PC-9 (cell line): ENCODE results near the gene TCEA3.

Experiments used
- EZH2 ChIP-seq: fragments of 200-600 bp; sonication (generic); IDR thresholded peaks from 2 replicates; pipeline ENCODE4 v1.8.0; 2017; ENCODE audit warnings: antibody characterized with exemption, low read depth
- TF ChIP-seq, protein P1 (sequence below): fragments of 200-600 bp; sonication (generic); conservative IDR thresholded peaks from 2 replicates; pipeline ENCODE4 v1.6.1; 2017; ENCODE audit warnings: mixed run types, antibody characterized with exemption, mild to moderate bottlenecking, moderate library complexity

DNA sequence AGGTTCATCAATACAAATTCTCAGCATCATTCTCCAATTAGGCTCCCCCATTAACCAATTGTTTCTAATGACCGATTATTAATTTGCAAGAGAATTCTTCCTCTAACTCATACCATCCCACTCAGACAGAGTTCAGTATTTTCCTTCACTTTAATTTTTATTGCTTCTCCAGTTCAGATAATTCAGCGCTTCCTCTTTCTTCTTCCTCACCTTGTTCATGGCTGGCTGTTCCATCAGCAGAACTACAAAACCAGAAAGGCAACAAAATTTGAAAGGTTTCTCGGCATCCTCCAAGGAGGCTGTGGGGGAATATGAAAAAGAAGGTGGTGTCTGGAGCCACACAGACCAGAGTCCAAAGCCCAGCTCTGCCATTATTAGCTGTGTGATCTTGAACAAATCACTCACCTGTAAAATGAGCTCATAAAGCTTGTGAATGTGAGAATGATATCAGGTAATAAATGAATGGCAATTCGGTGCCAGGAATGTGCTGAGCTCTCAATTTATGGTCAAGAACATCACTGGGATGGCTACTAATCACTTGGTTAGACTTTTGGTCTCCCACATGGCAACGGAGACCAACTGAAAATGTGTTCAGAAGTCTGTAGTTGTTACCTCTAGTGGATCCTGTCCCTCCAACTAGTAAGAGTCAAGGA, 43.2 kb downstream of the TCEA3 start:
- TF ChIP-seq, protein P1, sequence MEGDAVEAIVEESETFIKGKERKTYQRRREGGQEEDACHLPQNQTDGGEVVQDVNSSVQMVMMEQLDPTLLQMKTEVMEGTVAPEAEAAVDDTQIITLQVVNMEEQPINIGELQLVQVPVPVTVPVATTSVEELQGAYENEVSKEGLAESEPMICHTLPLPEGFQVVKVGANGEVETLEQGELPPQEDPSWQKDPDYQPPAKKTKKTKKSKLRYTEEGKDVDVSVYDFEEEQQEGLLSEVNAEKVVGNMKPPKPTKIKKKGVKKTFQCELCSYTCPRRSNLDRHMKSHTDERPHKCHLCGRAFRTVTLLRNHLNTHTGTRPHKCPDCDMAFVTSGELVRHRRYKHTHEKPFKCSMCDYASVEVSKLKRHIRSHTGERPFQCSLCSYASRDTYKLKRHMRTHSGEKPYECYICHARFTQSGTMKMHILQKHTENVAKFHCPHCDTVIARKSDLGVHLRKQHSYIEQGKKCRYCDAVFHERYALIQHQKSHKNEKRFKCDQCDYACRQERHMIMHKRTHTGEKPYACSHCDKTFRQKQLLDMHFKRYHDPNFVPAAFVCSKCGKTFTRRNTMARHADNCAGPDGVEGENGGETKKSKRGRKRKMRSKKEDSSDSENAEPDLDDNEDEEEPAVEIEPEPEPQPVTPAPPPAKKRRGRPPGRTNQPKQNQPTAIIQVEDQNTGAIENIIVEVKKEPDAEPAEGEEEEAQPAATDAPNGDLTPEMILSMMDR = no peak
- TF ChIP-seq EZH2 = no peak
